Spleen (tissue), 7 donors: Measurements from ENCODE around the gene CEBPZ.

Source experiments
- CTCF ChIP-seq, 11 experiments: fragments of 200-600 bp in 7 of 11; fragments of 450-650 bp in 4 of 11; sonication (generic) in 4 of 11; IDR thresholded peaks in 8 of 11; conservative IDR thresholded peaks in 3 of 11; 1 replicate in 7 of 11; 2 replicates in 4 of 11; pipeline versions ENCODE4 v1.4.0 to v1.8.0; 2016 to 2021; ENCODE audit warnings: antibody characterized with exemption in 11 of 11, inconsistent platforms in 4 of 11, mild to moderate bottlenecking in 1 of 11
- POLR2A ChIP-seq, 3 donors: fragments of 450-650 bp; IDR thresholded peaks; one replicate each; pipeline ENCODE4 v1.5.1; 2017; ENCODE audit warnings: antibody characterized with exemption in 3 of 3, mild to moderate bottlenecking in 1 of 3
- POLR2AphosphoS5 ChIP-seq, 3 donors: sonication (generic); formaldehyde crosslinking; IDR thresholded peaks; one replicate each; pipeline ENCODE4 v1.5.1; 2017; ENCODE audit warnings: antibody characterized with exemption in 3 of 3
- donor health status: DM: no; HTN: no; CAD: no; lungs with moderate emphysema.
- donor health status: DM: no; HTN: no; CAD: no.
- donor health status: DM: no; HTN: no; CAD: no.

- TF ChIP-seq CTCF (IDR thresholded peaks at IDR 0.05 in 8 of 11, conservative IDR thresholded peaks at IDR 0.05 in 3 of 11), result no peak
- no peak for TF ChIP-seq POLR2A (IDR thresholded peaks at IDR 0.05)
- TF ChIP-seq POLR2AphosphoS5 (IDR thresholded peaks at IDR 0.05), result no peak
Observed at GRCh38 chr2:37171624-37171950, 59.8 kb downstream of the CEBPZ start.
